Ovary (tissue), 3 donors: ENCODE measurements around the gene TTC7B.

Source experiments
- CTCF ChIP-seq, 3 donors: fragments of 450-650 bp in 2 of 3; fragments of 200-600 bp in 1 of 3; IDR thresholded peaks; one replicate each; pipeline versions ENCODE4 v1.5.1 to v1.8.0; 2016 to 2022; ENCODE audit warnings: antibody characterized with exemption in 3 of 3, mild to moderate bottlenecking in 1 of 3
- EP300 ChIP-seq: sonication (generic); formaldehyde crosslinking; IDR thresholded peaks from one replicate; pipeline ENCODE4 v1.6.1; 2017; ENCODE audit warnings: antibody characterized with exemption
- donor health status: DM: no; HTN: no; CAD: no.

GRCh38 chr14:90603336-90603735 is 212.9 kb downstream of the TTC7B start:
- no peak for TF ChIP-seq CTCF (IDR thresholded peaks at IDR 0.05)
- no peak for TF ChIP-seq EP300
